Measurements from ENCODE around the gene CCDC57.

Gene CCDC57

GRCh38 chr17:82058230-82058854, 154.3 kb downstream of the CCDC57 start:
- H3K27ac ChIP-seq: peak overlapping the region; percentile 79

GRCh38 chr17:82056729-82057621, 155.7 kb downstream of the CCDC57 start:
- DNase-seq (ENCODE audit: low spot score): no peak
- ChIA-PET POLR2A (ENCODE audit: low non-redundant PET) (no interaction called here), CTCF (no interaction called here)
- no peak for TF ChIP-seq CTCF (conservative IDR thresholded peaks at IDR 0.05; ENCODE audit: low read depth)
- H3K27ac ChIP-seq: peak overlapping the region; percentile 79

More at GRCh38 chr17:82058230-82058854, 154.3 kb downstream of the CCDC57 start:
- no peak for TF ChIP-seq CTCF (conservative IDR thresholded peaks at IDR 0.05; ENCODE audit: low read depth)
- POLR2A ChIA-PET (ENCODE audit: low non-redundant PET): no interaction called here
- CTCF ChIA-PET: no interaction called here
- DNase-seq (ENCODE audit: low spot score): no peak

- DNase-seq (ENCODE audit: low spot score): no peak
- POLR2A ChIA-PET (ENCODE audit: low non-redundant PET): no interaction called here
- TF ChIP-seq CTCF (conservative IDR thresholded peaks at IDR 0.05; ENCODE audit: low read depth): no peak
- CTCF ChIA-PET: interaction anchor here (1.0 kb wide), 1 partner anchor 20 kb away, joined by 3 read pairs; no protein-coding TSS in a partner anchor
- H3K27ac ChIP-seq: peak overlapping the region; percentile 79
Observed at GRCh38 chr17:82055965-82056728, 156.5 kb downstream of the CCDC57 start.

GRCh38 chr17:82055023-82055964, 157.3 kb downstream of the CCDC57 start:
- POLR2A ChIA-PET (ENCODE audit: low non-redundant PET): no interaction called here

GRCh38 chr17:82054351-82055022, 158.2 kb downstream of the CCDC57 start:
- peak overlapping the region; percentile 79 for H3K27ac ChIP-seq
- TF ChIP-seq CTCF (conservative IDR thresholded peaks at IDR 0.05; ENCODE audit: low read depth): no peak
- CTCF ChIA-PET: interaction anchor here (1.0 to 2.0 kb wide), 2 partner anchors 22 to 24 kb away, joined by 3 to 5 read pairs; no protein-coding TSS in a partner anchor
- DNase-seq (ENCODE audit: low spot score): no peak
- POLR2A ChIA-PET (ENCODE audit: low non-redundant PET): no interaction called here

More at GRCh38 chr17:82055023-82055964, 157.3 kb downstream of the CCDC57 start:
- CTCF ChIA-PET: interaction anchor here (1.0 kb wide), 1 partner anchor 21 kb away, joined by 3 read pairs; no protein-coding TSS in a partner anchor
- H3K27ac ChIP-seq: peak overlapping the region; percentile 79
- no peak for TF ChIP-seq CTCF (conservative IDR thresholded peaks at IDR 0.05; ENCODE audit: low read depth)
- DNase-seq (ENCODE audit: low spot score): no peak
